Thymus (tissue), 11 donors: ENCODE results near the gene WSB2. TPM values are rescaled to one million over a fixed set of nuclear protein-coding genes. Genes with fewer than 3 reads are reported as not detected.
"Not testable (repeated sequence)": the region's sequence is repeated elsewhere in the genome, so short reads cannot be mapped to it uniquely, and the experiment has no call there.

ENCODE experiments used
- DNase-seq, 9 donors: peaks; one replicate each; pipeline ENCODE4 v3.0.0-alpha.2; 2013; ENCODE audit warnings: low spot score in 9 of 9, low read depth in 6 of 9, missing footprints in 1 of 9
- H3K27ac ChIP-seq, 2 donors: one replicate each; pipeline ENCODE4 v1.5.1; 2013; ENCODE audit warnings: control low read depth in 1 of 2, low read depth in 1 of 2, low read length in 1 of 2, mild to moderate bottlenecking in 1 of 2, moderate library complexity in 1 of 2
- H3K27me3 ChIP-seq, 2 donors: one replicate each; pipeline ENCODE4 v1.5.1; 2013; ENCODE audit warnings: low read length in 1 of 2; ENCODE audit not compliant: control insufficient read depth in 2 of 2, insufficient read depth in 1 of 2
- H3K36me3 ChIP-seq, 2 donors: one replicate each; pipeline ENCODE4 v1.5.1; 2013; ENCODE audit warnings: low read length in 1 of 2, mild to moderate bottlenecking in 1 of 2, moderate library complexity in 1 of 2; ENCODE audit not compliant: control insufficient read depth in 2 of 2, insufficient read depth in 2 of 2
- H3K4me1 ChIP-seq, 2 donors: one replicate each; pipeline ENCODE4 v1.5.1; 2013; ENCODE audit warnings: low read length in 2 of 2; ENCODE audit not compliant: control insufficient read depth in 2 of 2, insufficient read depth in 2 of 2
- H3K4me3 ChIP-seq, 2 donors: one replicate each; pipeline ENCODE4 v1.5.1; 2013; ENCODE audit warnings: low read length in 2 of 2, control low read depth in 1 of 2, mild to moderate bottlenecking in 1 of 2
- H3K9me3 ChIP-seq, 2 donors: one replicate each; pipeline ENCODE4 v1.5.1; 2013; ENCODE audit warnings: low read length in 1 of 2, mild to moderate bottlenecking in 1 of 2; ENCODE audit not compliant: control insufficient read depth in 2 of 2, insufficient read depth in 1 of 2
- WGBS: extraction: QIAGEN DNeasy Blood & Tissue Kit; methylation state at CpG from one replicate; pipeline ENCODE4 v1.1.7; 2013; 5-methylcytosine and 5-hydroxymethylcytosine counted together
- polyA plus RNA-seq: library from polyadenylated mRNA; stranded (reverse); fragments of 200-250 nt; gene quantifications from one replicate; pipeline ENCODE4 v1.2.3, GENCODE V29; 2013
- total RNA-seq: library from RNA; stranded (reverse); fragments of 120-200 nt; gene quantifications from one replicate; pipeline ENCODE4 v1.2.4, GENCODE V29; 2013
- donor health status: healthy.

WSB2 gene
- total and polyA plus RNA-seq, 2 donors, result 23.9 to 34.8 TPM

GRCh38 chr12:118015306-118015705 lies 45.7 kb downstream of the WSB2 start:
- Histone ChIP-seq H3K27me3 (peaks cover 0 to 4% of the 10 kb centered on the region in 2 donors), H3K36me3 (peaks cover 9 to 17% of the 10 kb centered on the region in 2 donors), H3K4me1 (peaks cover 7 to 8% of the 10 kb centered on the region in 2 donors), H3K9me3 (no peaks in the 10 kb centered on the region), H3K27ac (no peak overlapping the region), H3K4me3 (no peak overlapping the region)
- WGBS, result 98% methylated on average over 2 of the region's 2 CpGs
- no peak for DNase-seq

DNA sequence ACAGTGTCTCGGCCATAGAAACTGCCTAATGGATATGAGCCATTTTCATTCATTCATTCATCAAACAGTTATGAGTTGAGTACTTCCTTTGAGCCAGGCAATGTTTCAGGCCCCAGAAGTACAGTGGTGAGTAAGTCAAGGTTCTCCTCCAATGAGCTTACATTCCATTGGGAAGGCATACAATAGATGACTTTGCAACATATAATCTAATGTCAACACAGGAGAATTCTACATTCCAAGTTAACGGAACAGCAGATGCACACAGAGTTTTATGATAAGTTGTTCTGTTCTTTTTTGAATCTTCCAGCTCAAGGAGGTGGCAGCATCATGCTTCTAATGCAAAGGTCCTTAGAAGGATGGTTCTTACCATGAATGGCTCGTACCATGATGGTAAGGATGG lies 47.7 kb downstream of the WSB2 start:
- H3K4me1 ChIP-seq, result peaks cover 7 to 8% of the 10 kb centered on the region in 2 donors
- H3K27ac ChIP-seq, result no peak overlapping the region
- no peaks in the 10 kb centered on the region for H3K36me3 ChIP-seq
- WGBS, result 97% methylated on average over 3 of the region's 3 CpGs
- H3K4me3 ChIP-seq, result no peak overlapping the region
- no peak for DNase-seq
- peaks cover 0 to 4% of the 10 kb centered on the region in 2 donors for H3K27me3 ChIP-seq
- no peaks in the 10 kb centered on the region for H3K9me3 ChIP-seq

DNA sequence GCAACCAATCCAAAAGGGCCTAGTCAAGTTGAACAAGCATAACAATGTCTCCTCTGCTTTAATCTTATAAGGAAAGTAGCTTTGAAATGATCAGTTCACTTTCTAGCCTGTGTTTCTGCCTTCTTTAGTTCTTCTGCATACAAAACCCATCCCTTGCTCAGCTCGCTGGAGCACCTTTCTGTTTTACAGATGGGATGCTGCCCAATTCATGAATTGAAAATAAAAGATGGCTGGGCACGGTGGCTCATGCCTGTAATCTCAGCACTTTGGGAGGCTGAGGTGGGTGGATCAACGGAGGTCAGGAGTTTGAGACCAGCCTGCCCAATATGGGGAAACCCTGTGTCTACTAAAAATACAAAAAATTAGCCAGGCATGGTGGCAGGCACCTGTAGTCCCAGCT lies 49.0 kb downstream of the WSB2 start:
- H3K4me1 ChIP-seq, result peaks cover 2 to 5% of the 10 kb centered on the region in 2 donors
- H3K4me3 ChIP-seq, result no peak overlapping the region
- no peaks in the 10 kb centered on the region for H3K9me3 ChIP-seq
- H3K27me3 ChIP-seq, result peaks cover 0 to 4% of the 10 kb centered on the region in 2 donors
- no peak for DNase-seq
- no peaks in the 10 kb centered on the region for H3K36me3 ChIP-seq
- no peak overlapping the region for H3K27ac ChIP-seq
- 98% methylated on average over 3 of the region's 3 CpGs for WGBS

GRCh38 chr12:118011377-118011776 lies 49.6 kb downstream of the WSB2 start:
- Histone ChIP-seq H3K4me1 (peaks cover 2 to 5% of the 10 kb centered on the region in 2 donors), H3K4me3 (no peak overlapping the region), H3K27me3 (peaks cover 0 to 4% of the 10 kb centered on the region in 2 donors), H3K36me3 (no peaks in the 10 kb centered on the region), H3K27ac (no peak overlapping the region), H3K9me3 (no peaks in the 10 kb centered on the region)
- WGBS, result 97% methylated on average over 3 of the region's 3 CpGs
- no peak for DNase-seq

GRCh38 chr12:118010903-118011302 lies 50.1 kb downstream of the WSB2 start:
- H3K4me3 ChIP-seq, result no peak overlapping the region
- H3K9me3 ChIP-seq, result no peaks in the 10 kb centered on the region
- H3K27ac ChIP-seq, result no peak overlapping the region
- peaks cover 0 to under 1% of the 10 kb centered on the region in 2 donors for H3K4me1 ChIP-seq
- no peak for DNase-seq
- H3K27me3 ChIP-seq, result peaks cover 0 to 4% of the 10 kb centered on the region in 2 donors
- WGBS, result 99% methylated on average over 3 of the region's 3 CpGs
- no peaks in the 10 kb centered on the region for H3K36me3 ChIP-seq

DNA sequence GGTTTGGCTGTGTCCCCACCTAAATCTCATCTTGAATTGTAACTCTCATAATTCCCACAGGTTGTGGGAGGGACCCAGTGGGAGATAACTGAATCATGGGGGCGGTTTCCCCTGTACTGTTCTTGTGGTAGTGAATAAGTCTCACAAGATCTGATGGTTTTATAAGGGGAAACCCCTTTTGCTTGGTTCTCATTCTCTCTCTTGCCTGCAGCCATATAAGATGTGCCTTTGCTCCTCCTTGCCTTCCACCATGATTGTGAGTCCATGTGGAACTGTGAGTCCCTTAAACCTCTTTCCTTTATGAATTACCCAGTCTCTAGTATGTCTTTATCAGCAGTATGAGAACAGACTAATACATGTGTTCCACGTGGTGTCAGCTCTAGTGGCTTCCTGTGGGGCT lies 61.2 kb downstream of the WSB2 start:
- not testable (repeated sequence) for H3K9me3 ChIP-seq, H3K27ac ChIP-seq, H3K4me3 ChIP-seq, H3K4me1 ChIP-seq, H3K27me3 ChIP-seq, DNase-seq, H3K36me3 ChIP-seq
- 75% methylated on average over 2 of the region's 2 CpGs for WGBS

- no peaks in the 10 kb centered on the region for H3K9me3 ChIP-seq
- H3K27me3 ChIP-seq, result no peaks in the 10 kb centered on the region
- no peaks in the 10 kb centered on the region for H3K36me3 ChIP-seq
- H3K27ac ChIP-seq, result no peak overlapping the region
- WGBS, result 95% methylated on average over 2 of the region's 2 CpGs
- H3K4me3 ChIP-seq, result no peak overlapping the region
- H3K4me1 ChIP-seq, result no peaks in the 10 kb centered on the region
- DNase-seq, result no peak
Observed at GRCh38 chr12:117998719-117999118, 62.3 kb downstream of the WSB2 start.

DNA sequence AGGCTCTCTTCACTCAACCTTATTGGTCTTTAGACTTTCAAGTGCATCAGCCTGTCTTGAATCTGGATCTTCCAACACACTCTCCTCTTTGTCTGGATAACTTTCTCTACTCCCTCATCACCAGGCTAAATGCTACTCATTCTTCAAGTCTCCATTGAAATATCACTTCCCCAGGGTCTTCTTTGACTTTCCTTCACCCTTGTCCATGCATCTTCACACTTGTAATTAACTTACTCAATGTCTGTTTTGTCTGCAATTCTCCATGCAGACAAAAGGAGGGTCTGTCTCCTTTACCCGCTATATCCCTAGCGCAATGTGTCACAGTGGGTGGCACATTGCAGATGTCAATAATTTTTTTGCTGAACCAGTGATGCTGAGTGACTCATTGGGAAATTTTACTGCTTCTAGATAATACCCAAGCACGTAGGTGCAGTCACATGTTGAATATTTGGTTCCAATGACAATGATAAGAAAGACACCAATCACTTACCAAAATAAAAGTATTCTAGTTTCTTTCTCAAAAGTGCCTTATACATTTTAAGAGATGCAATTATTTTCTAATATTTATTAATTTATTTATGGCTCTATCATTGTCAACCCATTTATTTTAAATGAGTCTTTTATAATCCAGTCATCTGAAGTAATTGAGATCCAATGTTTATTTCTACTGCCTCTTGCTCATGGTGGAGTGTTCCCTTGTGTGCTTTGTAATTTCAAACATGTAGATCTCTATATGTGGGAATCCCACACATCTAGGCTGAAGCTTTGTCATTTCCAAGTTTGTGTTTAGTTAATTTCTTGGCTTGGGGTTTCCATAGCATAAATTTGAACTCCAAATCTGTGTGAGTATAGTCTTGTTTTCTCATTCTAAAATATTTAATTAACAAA lies 66.2 kb downstream of the WSB2 start:
- H3K27me3 ChIP-seq, result no peaks in the 10 kb centered on the region
- H3K9me3 ChIP-seq, result no peaks in the 10 kb centered on the region
- no peaks in the 10 kb centered on the region for H3K36me3 ChIP-seq
- H3K4me1 ChIP-seq, result no peaks in the 10 kb centered on the region
- 86% methylated on average over 3 of the region's 3 CpGs for WGBS
- no peak overlapping the region for H3K27ac ChIP-seq
- no peak for DNase-seq
- H3K4me3 ChIP-seq, result no peak overlapping the region

GRCh38 chr12:117986705-117987469 lies 74.1 kb downstream of the WSB2 start:
- WGBS, result 93% methylated on average over 4 of the region's 4 CpGs
- Histone ChIP-seq H3K4me3 (no peak overlapping the region), H3K27ac (no peak overlapping the region), H3K9me3 (no peaks in the 10 kb centered on the region), H3K27me3 (no peaks in the 10 kb centered on the region), H3K4me1 (no peaks in the 10 kb centered on the region), H3K36me3 (no peaks in the 10 kb centered on the region)
- no peak for DNase-seq
